Fibroblast of lung (primary cell): ENCODE results near the gene STK4.

Source experiments
- CTCF ChIP-seq, 2 donors: IDR thresholded peaks in 1 of 2; conservative IDR thresholded peaks in 1 of 2; 1 replicate in 1 of 2; 2 replicates in 1 of 2; pipeline ENCODE4 v1.5.1; 2011 to 2012; ENCODE audit warnings: low read length in 2 of 2, control low read depth in 1 of 2, inconsistent platforms in 1 of 2, low read depth in 1 of 2, mild to moderate bottlenecking in 1 of 2
- EZH2 ChIP-seq: IDR thresholded peaks from 2 replicates; pipeline ENCODE4 v1.5.1; 2012; ENCODE audit warnings: low read length, control low read depth, mild to moderate bottlenecking; ENCODE audit errors: missing control alignments

DNA sequence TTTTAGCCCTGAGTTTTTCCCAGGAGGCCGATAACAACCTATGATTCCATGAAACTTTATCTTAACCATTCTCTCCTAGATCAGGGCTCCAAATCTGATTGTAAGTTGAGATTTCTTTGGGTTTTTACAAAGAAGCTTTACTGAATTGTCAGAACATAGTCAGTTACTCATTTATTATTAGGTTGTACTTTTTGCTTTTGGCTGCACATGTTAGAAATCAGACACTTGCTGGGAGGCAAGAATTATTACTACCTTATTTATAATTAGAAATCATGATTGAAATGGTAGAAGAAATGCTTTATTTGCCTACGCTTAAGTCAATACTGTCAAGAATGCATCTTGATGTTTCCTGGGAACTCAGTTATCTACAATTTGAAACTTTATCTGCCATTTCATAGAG lies 71.3 kb downstream of the STK4 start:
- TF ChIP-seq CTCF (conservative IDR thresholded peaks at IDR 0.05 in 1 of 2, IDR thresholded peaks at IDR 0.05 in 1 of 2; ENCODE audit: low read depth in 1 of 2, low read length in 2 of 2) (no peak), EZH2 (no peak)
